Stomach smooth muscle (tissue), 2 donors: ENCODE data around the gene IFT172.

Experiments used
- H3K27ac ChIP-seq: one replicate; pipeline ENCODE4 v1.7.0; 2013; ENCODE audit warnings: mild to moderate bottlenecking, low read length, inconsistent platforms
- H3K27me3 ChIP-seq, 2 donors: one replicate each; pipeline ENCODE4 v1.7.0; 2013; ENCODE audit warnings: low read length in 2 of 2; ENCODE audit not compliant: insufficient read depth in 2 of 2, control insufficient read depth in 1 of 2
- H3K36me3 ChIP-seq, 2 donors: one replicate each; pipeline ENCODE4 v1.7.0; 2013; ENCODE audit warnings: low read length in 2 of 2; ENCODE audit not compliant: control insufficient read depth in 2 of 2, insufficient read depth in 2 of 2
- H3K4me1 ChIP-seq: one replicate; pipeline ENCODE4 v1.7.0; 2013; ENCODE audit warnings: low read length; ENCODE audit not compliant: control insufficient read depth, insufficient read depth
- H3K4me3 ChIP-seq, 2 donors: one replicate each; pipeline ENCODE4 v1.7.0; 2013; ENCODE audit warnings: low read length in 2 of 2
- H3K9ac ChIP-seq, 2 donors: one replicate each; pipeline ENCODE4 v1.7.0; 2013; ENCODE audit warnings: low read length in 2 of 2, mild to moderate bottlenecking in 1 of 2
- H3K9me3 ChIP-seq, 2 donors: one replicate each; pipeline ENCODE4 v1.7.0; 2013; ENCODE audit warnings: low read length in 2 of 2; ENCODE audit not compliant: control insufficient read depth in 2 of 2
- donor health status: healthy.
- donor health status: Pancreatic carcinoma.

Gene IFT172

GRCh38 chr2:27509326-27509725 lies 19.8 kb upstream of the IFT172 start:
- no peaks in the 10 kb centered on the region for H3K9me3 ChIP-seq
- no peak overlapping the region for H3K4me3 ChIP-seq
- H3K36me3 ChIP-seq: no peaks in the 10 kb centered on the region
- no peaks in the 10 kb centered on the region for H3K27me3 ChIP-seq
- no peaks in the 10 kb centered on the region for H3K4me1 ChIP-seq
- no peak overlapping the region for H3K27ac ChIP-seq
- H3K9ac ChIP-seq: no peak overlapping the region

- Histone ChIP-seq H3K4me1 (no peaks in the 10 kb centered on the region), H3K9ac (no peak overlapping the region), H3K9me3 (no peaks in the 10 kb centered on the region), H3K4me3 (no peak overlapping the region), H3K36me3 (no peaks in the 10 kb centered on the region), H3K27me3 (no peaks in the 10 kb centered on the region), H3K27ac (no peak overlapping the region)
Observed at GRCh38 chr2:27507293-27507692, 17.8 kb upstream of the IFT172 start.

GRCh38 chr2:27506587-27506986 lies 17.0 kb upstream of the IFT172 start:
- H3K9ac ChIP-seq: no peak overlapping the region
- H3K36me3 ChIP-seq: no peaks in the 10 kb centered on the region
- no peaks in the 10 kb centered on the region for H3K4me1 ChIP-seq
- H3K9me3 ChIP-seq: no peaks in the 10 kb centered on the region
- no peak overlapping the region for H3K4me3 ChIP-seq
- no peaks in the 10 kb centered on the region for H3K27me3 ChIP-seq
- no peak overlapping the region for H3K27ac ChIP-seq

- no peaks in the 10 kb centered on the region for H3K36me3 ChIP-seq
- peaks cover 0 to 8% of the 10 kb centered on the region in 2 donors for H3K27me3 ChIP-seq
- no peaks in the 10 kb centered on the region for H3K9me3 ChIP-seq
- no peak overlapping the region for H3K27ac ChIP-seq
- H3K4me3 ChIP-seq: no peak overlapping the region
- no peak overlapping the region for H3K9ac ChIP-seq
- no peaks in the 10 kb centered on the region for H3K4me1 ChIP-seq
Observed at GRCh38 chr2:27502142-27502541, 12.6 kb upstream of the IFT172 start.

- Histone ChIP-seq H3K9me3 (no peaks in the 10 kb centered on the region), H3K27ac (no peak overlapping the region), H3K36me3 (no peaks in the 10 kb centered on the region), H3K4me1 (no peaks in the 10 kb centered on the region), H3K4me3 (no peak overlapping the region), H3K9ac (no peak overlapping the region), H3K27me3 (peaks cover 4 to 13% of the 10 kb centered on the region in 2 donors)
Observed at GRCh38 chr2:27501042-27501441, 11.5 kb upstream of the IFT172 start.

- no peaks in the 10 kb centered on the region for H3K36me3 ChIP-seq
- no peak overlapping the region for H3K4me3 ChIP-seq
- peaks cover 9% of the 10 kb centered on the region for H3K4me1 ChIP-seq
- H3K27ac ChIP-seq: no peak overlapping the region
- H3K9ac ChIP-seq: no peak overlapping the region
- H3K27me3 ChIP-seq: peaks cover 4 to 13% of the 10 kb centered on the region in 2 donors
- H3K9me3 ChIP-seq: no peaks in the 10 kb centered on the region
Observed at GRCh38 chr2:27498975-27499374, 9.4 kb upstream of the IFT172 start.

GRCh38 chr2:27497288-27497627 lies 7.7 kb upstream of the IFT172 start:
- H3K27ac ChIP-seq: no peak overlapping the region
- no peaks in the 10 kb centered on the region for H3K9me3 ChIP-seq
- peaks cover 12% of the 10 kb centered on the region for H3K4me1 ChIP-seq
- H3K36me3 ChIP-seq: peaks cover 0 to under 1% of the 10 kb centered on the region in 2 donors
- H3K4me3 ChIP-seq: no peak overlapping the region
- peaks cover 4 to 13% of the 10 kb centered on the region in 2 donors for H3K27me3 ChIP-seq
- no peak overlapping the region for H3K9ac ChIP-seq

GRCh38 chr2:27496357-27497287 lies 7.1 kb upstream of the IFT172 start, which contains the start of gene GCKR:
TSS of gene GCKR (plus strand) at chr2:27496839. CDS start at chr2:27496905, 66 bp downstream.
- Histone ChIP-seq H3K9me3 (no peaks in the 10 kb centered on the region), H3K36me3 (peaks cover 0 to 3% of the 10 kb centered on the region in 2 donors), H3K27ac (no peak within 1 kb of the TSS), H3K27me3 (peaks cover 4 to 13% of the 10 kb centered on the region in 2 donors), H3K9ac (no peak within 1 kb of the TSS), H3K4me1 (peaks cover 12% of the 10 kb centered on the region), H3K4me3 (no peak within 1 kb of the TSS)

- Histone ChIP-seq H3K4me1 (peaks cover 12% of the 10 kb centered on the region), H3K9ac (no peak overlapping the region), H3K4me3 (no peak overlapping the region), H3K27ac (no peak overlapping the region), H3K27me3 (peaks cover 4 to 13% of the 10 kb centered on the region in 2 donors), H3K9me3 (no peaks in the 10 kb centered on the region), H3K36me3 (peaks cover 0 to 3% of the 10 kb centered on the region in 2 donors)
Observed at GRCh38 chr2:27495840-27496356, 6.4 kb upstream of the IFT172 start.

GRCh38 chr2:27494944-27495554 lies 5.5 kb upstream of the IFT172 start, which contains the start of gene FNDC4:
TSS of gene FNDC4 (minus strand) at chr2:27495200. CDS start at chr2:27494679, 521 bp downstream.
- Histone ChIP-seq H3K27me3 (peaks cover 4 to 13% of the 10 kb centered on the region in 2 donors), H3K4me1 (peaks cover 12% of the 10 kb centered on the region), H3K9ac (peak within 1 kb of the TSS; percentile 55 to 67), H3K36me3 (peaks cover 0 to 3% of the 10 kb centered on the region in 2 donors), H3K27ac (no peak within 1 kb of the TSS), H3K9me3 (no peaks in the 10 kb centered on the region), H3K4me3 (peak within 1 kb of the TSS; percentile 68 to 77)
